Stimulated activated CD8-positive, alpha-beta memory T cell treated with anti-CD3 and anti-CD28 coated beads, Interleukin-12 subunit alpha, Interleukin-12 subunit beta, amount 100 ng/mL, for 1 hour (primary cell): ENCODE data around the gene KLF4.
"Not testable (repeated sequence)": the region's sequence is repeated elsewhere in the genome, so short reads cannot be mapped to it uniquely, and the experiment has no call there.

Experiments
- DNase-seq: peaks from one replicate; pipeline ENCODE4 v3.0.0-alpha.2; 2020; ENCODE audit warnings: low read depth

Gene KLF4

DNA sequence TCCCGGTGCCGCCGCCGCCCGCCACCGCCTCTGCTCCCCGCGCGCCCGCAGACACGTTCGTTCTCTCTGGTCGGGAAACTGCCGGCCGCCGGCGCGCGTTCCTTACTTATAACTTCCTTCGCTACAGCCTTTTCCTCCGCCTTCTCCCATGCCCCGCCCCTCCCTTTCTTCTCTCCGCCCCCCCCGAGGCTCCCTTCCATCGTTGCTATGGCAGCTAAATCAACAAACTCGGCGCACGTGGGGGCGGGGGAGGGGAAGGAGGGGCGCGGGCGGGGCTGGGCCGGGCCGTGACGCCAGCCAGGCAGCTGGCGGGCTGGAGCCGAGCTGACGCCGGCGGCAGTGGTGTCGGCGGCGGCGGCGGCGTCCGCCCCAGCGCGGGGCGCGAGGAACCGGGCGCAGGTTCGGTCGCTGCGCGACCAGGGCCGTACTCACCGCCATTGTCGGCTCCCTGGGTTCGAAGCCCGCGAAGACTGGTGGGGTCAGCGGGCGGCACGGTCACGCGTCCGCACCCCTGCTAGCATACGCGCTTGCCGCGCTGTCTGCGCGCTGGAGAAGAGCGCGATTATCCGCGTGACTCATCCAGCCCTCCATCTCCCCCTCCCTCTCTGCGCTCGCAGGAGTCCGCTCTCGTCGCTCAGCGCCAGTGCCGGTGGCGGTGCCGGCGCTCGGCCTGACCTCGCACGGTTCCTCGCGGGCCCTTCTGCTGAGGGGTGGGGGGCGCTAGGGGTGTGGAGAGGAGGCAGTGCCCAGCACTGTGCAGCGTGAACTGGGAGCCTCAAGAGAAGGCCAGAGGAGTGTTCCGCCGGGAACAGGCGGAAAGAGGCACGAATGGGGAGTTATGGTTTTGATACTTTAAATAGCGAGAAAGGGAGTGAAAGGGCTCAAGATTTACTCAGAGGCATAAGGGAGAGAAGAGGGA is at the start of gene KLF4:
TSS of gene KLF4 (minus strand) at position 83 of the 919 bp plus-strand sequence. CDS start 597 bp downstream, outside the sequence.
- DNase-seq, result peak; percentile 17

DNA sequence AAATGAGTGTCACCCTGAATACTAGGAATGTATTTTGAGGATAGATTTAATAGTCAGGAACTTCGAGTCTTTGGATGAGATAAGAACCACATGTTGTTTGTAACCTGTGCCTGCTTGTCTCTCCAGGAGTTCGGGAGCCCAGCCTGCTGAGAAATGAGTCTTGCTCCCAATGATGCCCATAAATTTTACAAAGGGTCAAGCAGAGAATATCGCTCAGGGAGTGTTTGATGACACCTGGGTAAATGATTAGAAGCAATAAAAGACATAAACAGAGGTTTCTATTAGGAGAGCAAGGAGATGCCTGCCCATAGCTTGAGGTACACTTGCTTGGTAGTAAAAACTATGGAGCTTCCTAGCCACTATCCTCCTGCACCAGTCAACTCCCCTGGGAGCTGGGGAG is 46.9 kb upstream of the KLF4 start:
- no peak for DNase-seq

DNA sequence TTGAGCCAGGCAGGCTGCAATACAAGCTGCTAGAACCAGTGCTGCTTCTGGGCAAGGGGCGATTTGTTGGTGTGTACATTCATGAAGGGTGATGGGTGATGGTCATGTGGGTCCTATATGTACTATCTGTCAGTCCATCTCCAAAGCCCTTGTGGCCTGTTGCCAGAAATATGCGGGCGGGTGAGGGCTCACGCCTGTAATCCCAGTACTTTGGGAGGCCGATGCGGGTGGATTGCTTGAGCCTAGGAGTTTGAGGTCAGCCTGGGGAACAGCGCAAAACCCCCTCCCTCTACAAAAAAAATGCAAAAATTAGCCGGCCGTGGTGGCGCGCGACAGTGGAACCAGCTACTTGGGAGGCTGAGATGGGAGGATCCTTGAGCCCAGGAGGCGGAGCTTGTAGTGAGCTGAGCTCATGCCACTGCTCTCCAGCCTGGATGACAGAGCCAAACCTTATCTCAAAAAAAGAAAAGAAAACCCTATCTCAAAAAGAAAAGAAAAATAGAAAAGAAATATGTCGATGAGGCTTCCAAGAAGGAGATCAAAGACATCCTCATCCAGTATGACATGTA is 45.0 kb upstream of the KLF4 start:
- DNase-seq, result no peak

DNA sequence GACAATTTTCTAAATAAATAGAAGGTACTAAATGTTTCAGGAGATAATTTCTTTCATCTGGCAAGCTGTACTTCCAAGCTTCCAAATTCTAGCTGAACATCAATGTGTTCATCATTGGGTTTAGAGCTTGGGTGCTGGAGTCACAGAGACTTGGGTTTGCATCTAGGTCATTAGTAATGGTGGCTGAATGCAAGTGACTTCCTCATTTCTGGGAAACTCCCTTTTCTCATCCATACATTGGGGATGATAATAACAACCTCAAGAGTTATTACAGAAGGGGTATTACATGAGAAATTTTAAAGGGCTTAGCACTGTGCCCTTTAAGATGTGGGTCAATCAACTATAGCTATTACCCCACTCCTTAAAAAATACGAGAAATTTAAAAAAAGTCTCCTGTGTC is 41.1 kb upstream of the KLF4 start:
- DNase-seq, result no peak

DNA sequence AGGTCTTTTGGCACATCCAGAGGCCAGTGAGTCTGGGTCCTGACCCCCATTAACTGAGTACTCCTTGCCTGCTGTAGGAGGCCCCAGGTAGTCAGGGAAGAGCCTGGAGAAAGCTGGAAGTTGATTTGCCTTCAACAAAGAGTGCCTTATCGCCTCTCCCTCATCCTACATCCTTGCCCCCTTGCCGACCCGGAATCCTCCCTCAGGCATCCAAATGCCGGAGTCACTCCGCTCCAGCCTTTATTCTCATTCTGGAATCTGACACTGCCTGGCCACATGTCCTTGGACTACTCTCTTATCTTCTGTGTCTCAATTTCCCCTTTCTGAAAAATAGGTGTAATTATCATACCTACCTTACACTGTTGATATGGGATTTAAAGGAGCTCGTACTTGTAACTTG is 39.1 kb upstream of the KLF4 start:
- no peak for DNase-seq

DNA sequence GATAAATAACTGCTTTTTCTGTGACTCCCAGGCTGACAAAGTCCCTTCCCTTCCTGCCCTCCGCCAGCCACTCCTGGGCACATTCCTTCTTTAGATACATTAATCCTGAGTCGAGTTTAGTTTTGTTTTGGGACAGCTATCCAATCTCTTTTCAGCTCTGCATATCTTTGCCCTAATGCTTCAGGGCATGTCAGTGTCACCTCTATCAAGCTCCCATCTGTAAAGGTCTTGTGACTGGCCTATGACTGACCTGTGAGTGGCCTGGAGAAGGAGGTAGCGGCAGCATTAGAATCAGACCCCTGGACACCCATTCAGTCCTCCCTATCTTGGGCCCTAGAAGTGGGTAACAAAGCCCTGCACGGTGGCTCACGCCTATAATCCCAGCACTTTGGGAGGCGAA is 34.0 kb upstream of the KLF4 start:
- DNase-seq, result no peak

DNA sequence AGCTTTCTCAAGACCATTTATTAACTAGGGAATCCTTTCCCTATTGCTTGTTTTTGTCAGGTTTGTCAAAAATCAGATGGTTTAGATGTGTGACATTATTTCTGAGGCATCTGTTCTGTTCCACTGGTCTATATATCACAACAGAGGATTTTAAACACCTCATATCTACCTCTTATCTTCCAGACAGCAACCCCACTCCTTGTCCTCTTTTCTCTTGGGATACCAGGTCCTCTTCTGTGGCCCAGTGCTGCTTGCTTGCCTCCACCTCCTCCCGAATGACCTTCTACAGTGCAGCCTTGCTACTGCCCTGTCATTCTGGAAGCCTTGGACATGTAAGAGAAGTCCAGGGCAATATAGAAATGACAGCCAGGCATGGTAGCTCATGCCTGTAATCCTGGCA is 30.6 kb upstream of the KLF4 start:
- no peak for DNase-seq

DNA sequence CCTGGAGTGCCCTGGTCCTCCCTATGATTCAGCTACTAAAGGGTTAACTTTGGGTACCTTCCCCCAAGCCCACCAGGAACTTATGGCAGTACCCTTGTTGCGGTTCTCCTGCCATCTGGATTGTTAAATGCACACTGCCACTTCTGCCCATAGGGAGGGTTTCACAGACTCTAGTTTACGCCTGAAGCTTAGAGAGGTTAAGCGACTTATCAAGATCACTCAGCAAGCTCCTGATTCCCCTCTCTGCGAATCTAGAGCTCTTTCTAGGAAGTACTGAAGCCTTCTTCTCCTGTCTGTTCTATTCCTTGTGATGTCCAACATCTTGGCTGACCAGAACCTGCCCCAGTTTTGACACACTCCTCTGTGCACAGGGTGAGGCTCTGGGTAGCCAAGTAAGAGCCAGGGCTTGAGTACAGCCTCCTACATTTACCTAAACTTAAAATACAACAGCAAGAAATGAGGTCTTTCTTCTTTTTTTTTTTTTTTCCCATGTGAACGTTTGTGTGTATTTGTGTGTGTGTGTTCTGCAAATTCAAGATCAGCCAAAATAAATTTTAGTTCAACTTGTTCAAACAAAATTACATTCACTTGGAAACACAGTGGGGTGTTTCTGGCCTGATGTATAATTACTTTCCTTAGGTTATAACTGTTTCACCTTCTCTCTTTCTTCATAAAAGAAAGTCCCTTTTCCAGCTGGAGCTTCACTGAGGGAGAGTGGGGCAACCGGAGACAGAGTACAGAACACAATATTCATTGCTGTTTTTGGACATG is 28.7 kb upstream of the KLF4 start:
- DNase-seq, result no peak

DNA sequence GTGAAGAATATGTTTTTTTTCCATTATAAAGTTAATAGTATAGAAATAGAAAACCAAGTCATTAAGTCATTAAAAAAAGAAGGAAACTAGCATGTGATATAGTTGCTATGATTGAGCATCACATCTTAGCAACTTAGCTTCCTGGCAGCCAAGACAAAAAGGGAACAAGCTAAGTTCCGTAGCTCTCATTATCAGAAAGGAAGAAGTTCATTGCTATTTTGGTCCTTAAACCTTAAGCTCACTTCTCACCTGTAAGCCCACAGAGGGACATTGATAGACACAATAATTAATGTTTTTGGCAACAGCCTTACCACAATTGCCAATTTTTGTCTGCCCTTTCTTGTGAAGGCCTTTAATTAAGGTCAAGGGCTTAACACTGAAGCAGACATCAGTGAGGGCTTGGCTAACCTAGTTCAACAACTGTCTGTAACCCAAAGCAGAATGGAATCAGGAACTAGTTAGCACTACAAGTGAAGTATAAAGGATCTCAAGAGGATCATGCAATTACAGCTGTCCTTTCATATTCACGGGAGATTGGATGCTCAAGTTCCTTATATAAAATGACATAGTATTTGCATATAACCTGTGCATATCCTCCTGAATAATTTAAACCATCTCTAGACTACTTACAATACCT is 24.0 kb upstream of the KLF4 start:
- no peak for DNase-seq

DNA sequence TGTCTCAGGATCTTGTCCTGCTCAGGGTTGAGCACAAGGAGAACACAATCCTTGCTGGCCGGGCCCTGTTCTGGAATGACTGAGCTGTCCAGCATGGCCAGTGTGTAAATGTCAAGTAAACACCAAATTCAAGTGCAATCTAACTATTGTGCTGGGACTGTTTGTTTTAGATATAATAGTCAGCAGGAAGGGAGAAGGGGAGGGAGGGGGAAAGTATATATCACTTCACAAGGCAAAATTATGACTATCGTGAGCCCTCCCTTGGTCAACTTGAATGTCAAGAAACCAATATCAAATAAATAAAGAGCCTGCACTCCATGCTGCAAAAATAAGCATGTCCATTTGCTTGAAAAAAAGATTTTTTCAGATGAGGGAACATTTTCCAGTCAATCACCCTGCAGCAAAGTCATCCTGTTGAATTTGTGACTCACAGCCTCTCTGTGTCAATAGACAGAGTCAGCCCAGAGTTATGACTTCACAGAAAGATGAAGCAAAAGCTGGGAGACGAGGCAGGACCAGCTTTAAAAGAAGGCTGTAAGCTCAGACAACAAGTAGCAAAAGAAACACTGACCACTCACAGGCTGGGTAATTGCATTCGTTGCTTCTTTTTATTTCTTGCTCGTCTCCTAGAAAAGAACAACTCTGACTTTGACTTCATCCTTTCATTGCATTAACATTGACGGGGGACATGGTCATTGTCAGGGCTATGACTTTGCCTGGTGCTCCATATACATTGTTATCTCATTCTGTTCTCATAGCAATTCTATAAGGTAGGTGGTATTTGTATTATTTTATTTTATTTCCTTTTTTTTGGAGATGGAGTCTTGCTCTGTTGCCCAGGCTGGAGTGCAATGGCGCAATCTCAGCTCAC is 15.3 kb upstream of the KLF4 start:
- no peak for DNase-seq

DNA sequence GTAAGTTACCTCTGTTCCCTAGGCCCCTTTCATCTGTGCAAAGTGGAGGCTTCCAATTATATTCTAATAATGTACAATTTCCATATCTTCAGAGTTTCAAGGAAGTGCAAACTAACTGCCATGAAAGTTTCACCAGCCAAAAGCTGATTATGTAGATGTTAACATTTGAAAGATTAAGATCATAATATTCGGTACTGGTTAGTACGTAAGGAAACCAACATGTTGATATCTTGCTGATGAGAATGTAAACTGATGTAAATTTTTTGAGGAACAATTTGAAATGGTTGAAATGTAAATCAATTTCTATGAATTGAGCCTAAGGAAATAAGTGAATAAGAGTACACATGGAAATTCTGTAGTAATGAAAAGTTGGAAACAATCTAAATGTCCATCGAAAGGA is 12.9 kb upstream of the KLF4 start:
- DNase-seq, result no peak

DNA sequence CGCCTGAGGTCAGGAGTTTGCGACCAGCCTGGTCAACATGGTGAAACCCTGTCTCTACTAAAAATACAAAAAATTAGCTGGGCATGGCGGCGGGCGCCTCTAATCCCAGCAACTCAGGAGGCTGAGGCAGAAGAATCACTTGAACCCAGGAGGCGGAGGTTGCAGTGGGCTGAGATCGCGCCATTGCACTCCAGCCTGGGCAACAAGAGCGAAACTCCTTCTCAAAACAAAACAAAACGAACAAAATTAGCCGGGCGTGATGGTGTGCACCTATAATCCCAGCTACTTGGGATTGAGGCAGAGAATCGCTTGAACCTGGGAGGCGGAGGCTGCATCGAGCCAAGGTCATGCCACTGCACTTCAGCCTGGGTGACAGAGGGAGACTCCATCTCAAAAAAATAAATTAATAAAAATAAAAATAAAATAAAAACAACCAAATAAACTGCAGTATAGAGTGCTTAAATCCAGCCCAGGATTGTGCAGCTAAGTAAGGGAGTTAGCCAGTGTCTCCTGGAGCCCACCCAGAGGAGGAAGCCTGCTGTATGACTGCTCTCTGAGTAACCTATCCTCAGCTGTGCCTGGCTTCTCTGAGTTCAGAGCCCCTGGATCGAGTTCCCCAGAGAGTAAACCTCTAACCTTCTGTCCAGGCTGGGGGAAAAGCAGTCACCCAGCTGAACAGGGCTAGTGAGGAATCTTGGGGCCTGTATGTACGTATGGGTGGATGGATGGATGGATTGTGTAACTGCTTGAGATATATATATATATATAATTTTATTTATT is 11.0 kb upstream of the KLF4 start:
- DNase-seq, result not testable (repeated sequence)

DNA sequence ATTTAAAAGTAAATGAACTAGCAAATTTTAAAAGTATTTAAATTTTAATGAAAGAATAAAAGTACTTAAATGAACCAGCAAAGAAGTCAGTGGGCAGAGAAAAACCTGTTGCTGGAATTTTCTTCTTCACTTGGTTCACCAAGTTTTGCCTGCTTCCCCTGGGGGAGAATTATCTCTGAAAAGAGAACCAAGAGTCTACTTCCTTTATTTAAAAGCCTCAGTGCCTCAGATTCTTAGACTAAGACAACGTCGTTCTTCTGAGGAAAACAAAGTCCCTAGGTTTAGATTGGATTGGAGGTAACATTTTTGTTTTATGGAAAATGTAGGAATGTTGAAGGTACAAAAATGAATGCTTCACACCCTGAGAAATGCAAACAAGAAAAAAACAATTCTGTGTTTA is 7.4 kb upstream of the KLF4 start:
- no peak for DNase-seq

DNA sequence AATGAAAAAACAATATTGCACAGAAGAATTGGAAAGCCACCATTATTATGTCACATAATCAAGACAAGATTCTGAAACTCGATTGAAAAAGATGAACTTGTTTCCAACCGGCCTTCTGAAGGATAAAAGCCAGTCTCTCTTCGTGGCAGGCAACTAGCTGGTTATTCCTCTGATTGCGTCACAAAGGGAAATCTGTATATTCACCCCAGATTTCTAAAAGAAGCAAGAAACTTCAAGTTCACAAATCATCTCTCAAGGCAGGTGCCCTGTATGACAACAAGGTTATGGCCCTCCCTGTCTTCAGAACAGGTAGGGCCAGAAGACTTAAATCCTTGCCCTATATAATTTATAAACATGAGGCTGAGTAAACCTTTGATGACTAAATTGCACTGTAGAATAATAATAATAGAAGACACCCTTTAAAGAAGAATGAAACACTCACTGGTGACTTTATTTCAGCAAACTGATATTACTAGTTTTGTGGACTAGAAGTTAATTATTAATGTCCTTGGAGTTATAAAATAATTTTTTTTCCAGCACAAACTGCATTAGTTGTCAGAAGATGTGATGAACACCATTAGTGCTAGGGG is 2.9 kb upstream of the KLF4 start:
- DNase-seq, result no peak

DNA sequence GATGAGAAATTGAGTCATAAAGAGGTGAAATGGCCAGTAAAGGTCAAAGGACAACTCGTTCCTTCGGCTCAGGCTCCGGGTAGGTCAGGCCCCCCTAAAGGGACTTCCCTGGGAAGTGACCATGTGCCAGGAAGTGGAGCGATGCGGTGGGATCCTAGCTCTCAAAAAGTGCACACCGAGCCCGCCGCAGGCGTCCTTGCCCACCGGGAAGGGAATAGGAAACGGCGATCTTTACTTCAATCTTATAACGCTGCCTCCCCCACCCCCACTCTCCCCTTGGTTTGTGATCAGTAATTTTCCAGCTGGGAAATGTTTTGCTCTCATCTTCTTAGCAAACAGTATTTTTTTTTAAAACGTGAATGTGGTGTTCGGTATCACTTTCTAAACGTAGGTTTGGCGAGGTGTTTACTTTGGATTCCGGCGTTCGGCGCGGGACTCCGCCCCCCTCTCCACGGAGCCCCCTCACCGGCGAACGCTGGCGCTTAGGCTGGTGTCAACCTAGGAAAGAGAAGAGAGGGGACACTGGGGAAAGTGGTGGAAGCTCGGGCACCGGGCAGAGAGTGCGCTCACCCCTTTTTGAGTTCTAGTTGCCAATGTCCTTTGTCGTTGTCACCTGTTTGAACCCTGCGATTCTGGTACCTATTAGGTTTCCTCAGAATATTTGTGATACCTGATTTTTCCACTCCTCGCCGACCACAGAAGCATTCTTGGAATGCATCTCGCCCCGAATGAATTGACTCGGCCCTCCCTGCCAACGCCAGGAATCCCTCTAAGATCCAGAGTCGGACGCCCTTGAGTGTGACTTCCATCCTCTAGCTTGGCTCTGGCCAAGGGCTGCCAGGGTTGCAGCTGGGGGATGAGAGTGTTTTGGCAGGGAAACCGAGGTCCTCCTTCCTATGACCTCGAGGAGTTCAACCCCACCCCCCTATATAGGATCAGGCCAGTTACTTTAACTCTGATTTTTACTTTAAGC is 1.8 kb upstream of the KLF4 start:
- no peak for DNase-seq

DNA sequence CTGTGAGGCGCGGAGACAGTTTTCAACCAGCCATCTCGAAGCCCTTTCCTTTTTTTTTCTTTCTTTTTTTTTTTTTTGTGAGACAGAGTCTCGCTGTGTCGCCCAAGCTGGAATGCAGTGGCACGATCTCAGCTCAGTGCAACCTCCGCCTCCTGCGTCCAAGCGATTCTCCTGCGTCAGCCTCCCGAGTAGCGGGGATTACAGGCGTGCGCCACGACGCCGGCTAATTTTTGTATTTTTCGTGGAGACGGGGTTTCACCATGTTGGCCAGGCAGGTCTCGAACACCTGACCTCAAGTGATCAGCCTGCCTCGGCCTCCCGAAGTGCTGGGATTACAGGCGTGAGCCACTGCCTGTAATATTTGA is 1.0 kb upstream of the KLF4 start:
- not testable (repeated sequence) for DNase-seq

DNA sequence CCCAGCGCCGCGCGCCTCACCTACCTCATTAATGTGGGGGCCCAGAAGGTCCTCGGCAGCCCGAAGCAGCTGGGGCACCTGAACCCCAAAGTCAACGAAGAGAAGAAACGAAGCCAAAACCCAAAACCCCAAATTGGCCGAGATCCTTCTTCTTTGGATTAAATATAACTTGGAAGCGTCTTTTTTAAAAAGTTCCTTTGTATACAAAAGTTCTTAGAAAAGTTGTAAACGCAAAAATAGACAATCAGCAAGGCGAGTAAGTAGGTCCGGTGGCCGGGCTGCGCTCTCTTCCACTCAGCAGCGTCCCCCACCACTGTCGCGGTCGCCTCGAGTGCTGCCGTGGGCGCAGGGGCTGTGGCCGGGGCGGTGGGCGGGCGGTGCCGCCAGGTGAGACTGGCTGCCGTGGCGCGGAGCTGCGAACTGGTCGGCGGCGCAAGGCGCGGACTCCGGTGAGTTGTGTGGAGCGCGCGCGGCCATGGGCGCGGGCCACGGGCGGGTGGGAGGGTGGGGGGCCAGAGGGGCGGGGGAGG is 360 bp downstream of the KLF4 start:
- no peak for DNase-seq

DNA sequence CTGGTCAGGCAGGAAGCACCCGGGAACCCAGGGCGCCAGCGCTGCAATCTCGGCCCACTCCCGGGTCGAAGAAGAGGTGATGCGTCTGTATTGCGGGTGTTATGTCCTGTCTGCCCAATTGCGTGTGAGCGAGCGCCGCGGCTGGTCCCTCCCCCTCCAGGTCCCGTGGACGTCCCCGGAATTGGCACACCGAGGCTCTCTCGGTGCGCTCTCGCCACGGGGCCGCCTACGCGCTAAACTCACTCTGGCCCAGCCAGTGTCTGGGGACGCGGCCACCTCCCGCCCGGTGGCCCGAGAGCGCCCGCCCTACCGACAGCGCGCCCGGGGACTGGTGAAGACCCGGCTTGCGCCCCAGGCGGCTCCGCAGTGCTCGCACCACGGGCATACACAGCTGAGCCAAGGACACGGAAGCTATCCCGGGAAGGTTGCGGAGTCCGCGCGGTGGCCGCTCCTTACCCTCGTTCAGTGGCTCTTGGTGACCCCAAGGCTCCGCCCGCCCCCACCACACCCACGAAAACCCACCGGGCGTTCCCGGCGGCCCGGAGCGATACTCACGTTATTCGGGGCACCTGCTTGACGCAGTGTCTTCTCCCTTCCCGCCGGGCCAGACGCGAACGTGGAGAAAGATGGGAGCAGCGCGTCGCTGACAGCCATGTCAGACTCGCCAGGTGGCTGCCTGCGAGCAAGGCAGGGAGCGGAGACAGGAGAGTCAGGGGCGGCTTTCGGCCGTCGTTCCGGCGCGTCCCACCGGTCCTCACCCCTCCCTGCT is 1.0 kb downstream of the KLF4 start:
- no peak for DNase-seq
